K562 (cell line): ENCODE measurements around the gene F13A1. TPM values are rescaled to one million over a fixed set of nuclear protein-coding genes. Genes with fewer than 3 reads are reported as not detected.

Source experiments
- ATAC-seq: fragments of 200-7000 bp; cut with Tn5 transposase; 3 replicates; pipeline ENCODE4 v1.9.1; 2020; ENCODE audit warnings: moderate library complexity
- BruUV-seq: library from RNA; stranded (reverse); fragments of 400-500 nt; replicated peaks from 2 replicates; lab custom pipeline; 2021; lab: Mats Ljungman, UMichigan
- CTCF ChIA-PET: fragments of 300-600 bp; formaldehyde crosslinking; extraction: SDS; loops from one replicate; lab custom pipeline; 2021; ENCODE audit warnings: low intra/inter-chr PET ratio; lab: Yijun Ruan, JAX
- POLR2A ChIA-PET: fragments of 300-600, 350-650 bp; sonication (Branson Sonifier 250); formaldehyde crosslinking; extraction: SDS; loops from one replicate; lab custom pipeline; 2021; ENCODE audit warnings: antibody characterized with exemption, inconsistent platforms; lab: Yijun Ruan, JAX
- DNase-seq, 4 experiments: peaks; one replicate each; pipeline versions ENCODE4 v3.0.0 to v3.0.0-alpha.2; 2011 to 2018; ENCODE audit warnings: low spot score in 3 of 4, mixed read lengths in 3 of 4; ENCODE audit errors: extremely low read depth in 1 of 4
- FAIRE-seq: peaks from 2 replicates; lab custom pipeline; 2011; peaks lifted over from hg19 to GRCh38; lab: Jason Lieb, UNC
- H2AFZ ChIP-seq: 2 replicates; pipeline ENCODE4 v1.6.0; 2011; ENCODE audit warnings: low read depth, low read length, control low read depth, inconsistent platforms
- H3K27ac ChIP-seq: fragments of 200-600 bp; 3 replicates; pipeline ENCODE4 v1.8.0; 2011; ENCODE audit warnings: low read depth, mild to moderate bottlenecking, control low read depth, inconsistent platforms, low read length, moderate library complexity, mixed read lengths; ENCODE audit errors: extremely low read depth
- H3K27me3 ChIP-seq, 2 experiments: fragments of 300-600 bp in 1 of 2; 2 replicates in 1 of 2; 3 replicates in 1 of 2; pipeline versions ENCODE4 v1.6.0 to v1.8.0; 2011; ENCODE audit warnings: inconsistent platforms in 2 of 2, low read length in 2 of 2, mild to moderate bottlenecking in 1 of 2, mixed read lengths in 1 of 2, moderate library complexity in 1 of 2; ENCODE audit not compliant: control insufficient read depth in 2 of 2, insufficient read depth in 2 of 2
- H3K36me3 ChIP-seq: fragments of 300-600 bp; 3 replicates; pipeline ENCODE4 v1.8.0; 2011; ENCODE audit warnings: mild to moderate bottlenecking, low read length, inconsistent platforms; ENCODE audit not compliant: control insufficient read depth, insufficient read depth
- H3K4me1 ChIP-seq, 2 experiments: fragments of 200-600 bp in 1 of 2; replicated peaks in 1 of 2; 2 replicates in 1 of 2; 3 replicates in 1 of 2; pipeline versions ENCODE4 v1.5.1 to v1.8.0; 2011; ENCODE audit warnings: inconsistent platforms in 2 of 2, low read length in 2 of 2, mild to moderate bottlenecking in 1 of 2, mixed read lengths in 1 of 2, moderate library complexity in 1 of 2; ENCODE audit not compliant: control insufficient read depth in 2 of 2, insufficient read depth in 2 of 2
- H3K4me2 ChIP-seq: 2 replicates; pipeline ENCODE4 v1.6.1; 2011; ENCODE audit warnings: low read length, control low read depth, inconsistent platforms, mixed read lengths; ENCODE audit not compliant: insufficient read depth
- H3K4me3 ChIP-seq: fragments of 200-600 bp; sonication (generic), shearing (Covaris generic); 2 replicates; pipeline ENCODE4 v1.5.1; 2016; ENCODE audit warnings: control low read depth, inconsistent platforms
- H3K79me2 ChIP-seq: fragments of 200-600 bp; 3 replicates; pipeline ENCODE4 v1.8.0; 2011; ENCODE audit warnings: low read length, inconsistent platforms; ENCODE audit not compliant: control insufficient read depth, insufficient read depth
- H3K9ac ChIP-seq, 2 experiments: 2 replicates each; pipeline versions ENCODE4 v1.6.0 to v1.6.1; 2011; ENCODE audit warnings: low read depth in 2 of 2, low read length in 2 of 2, control low read depth in 1 of 2, inconsistent platforms in 1 of 2, mild to moderate bottlenecking in 1 of 2, mixed read lengths in 1 of 2; ENCODE audit not compliant: insufficient read depth in 1 of 2
- H3K9me1 ChIP-seq: one replicate; pipeline ENCODE4 v1.6.0; 2011; ENCODE audit warnings: inconsistent platforms, mild to moderate bottlenecking, low read length, moderate library complexity; ENCODE audit not compliant: control insufficient read depth, insufficient read depth
- H3K9me3 ChIP-seq: replicated peaks from 2 replicates; pipeline ENCODE4 v1.5.1; 2011; ENCODE audit warnings: low read depth, low read length, inconsistent platforms; ENCODE audit not compliant: control insufficient read depth, insufficient read depth
- H4K20me1 ChIP-seq: replicated peaks from 2 replicates; pipeline ENCODE4 v1.6.1; 2011; ENCODE audit warnings: low read length, inconsistent platforms, mixed read lengths; ENCODE audit not compliant: control insufficient read depth, insufficient read depth
- AFF4 ChIP-seq: sonication (generic); formaldehyde crosslinking; IDR thresholded peaks from 2 replicates; pipeline ENCODE4 v1.8.0; 2023; ENCODE audit warnings: mild to moderate bottlenecking, missing genetic modification reagents
- CCAR2 ChIP-seq: fragments of 200-400 bp; formaldehyde crosslinking; IDR thresholded peaks from 2 replicates; pipeline ENCODE4 v1.6.1; 2017; ENCODE audit warnings: mild to moderate bottlenecking, low read depth, low read length
- ELK3 ChIP-seq: fragments of 450-650 bp; formaldehyde crosslinking; IDR thresholded peaks from 2 replicates; pipeline ENCODE4 v1.4.0; 2020; ENCODE audit warnings: mild to moderate bottlenecking
- HOXB6 ChIP-seq: fragments of 250-450 bp; sonication (Bioruptor Pico); IDR thresholded peaks from 2 replicates; pipeline ENCODE4 v1.5.1; 2022; ENCODE audit warnings: mild to moderate bottlenecking, borderline replicate concordance
- RFX1 ChIP-seq: fragments of 450-650 bp; IDR thresholded peaks from 2 replicates; pipeline ENCODE4 v1.6.1; 2016; ENCODE audit warnings: mild to moderate bottlenecking, moderate library complexity
- SLC30A9 ChIP-seq: fragments of 250-450 bp; sonication (Bioruptor Pico); IDR thresholded peaks from 2 replicates; pipeline ENCODE4 v1.8.0; 2022; ENCODE audit warnings: mild to moderate bottlenecking, moderate library complexity
- SUPT5H ChIP-seq: fragments of 450-650 bp; IDR thresholded peaks from 2 replicates; pipeline ENCODE4 v1.6.1; 2016
- ZNF140 ChIP-seq: fragments of 250-450 bp; sonication (Bioruptor Pico); IDR thresholded peaks from 2 replicates; pipeline ENCODE4 v1.8.0; 2021; ENCODE audit warnings: moderate library complexity, mild to moderate bottlenecking, inconsistent platforms
- WGBS: fragments of 100-300 bp; shearing (Covaris generic); methylation state at CpG from one replicate; pipeline ENCODE4 v1.1.6; 2016; ENCODE audit warnings: low coverage, mixed read lengths; ENCODE audit not compliant: insufficient coverage; ENCODE audit errors: missing lambda C conversion rate; 5-methylcytosine and 5-hydroxymethylcytosine counted together
- in situ Hi-C: fragments of 300-500 bp; cut with MboI; formaldehyde crosslinking; loops from 4 replicates; pipeline ENCODE4 v1.15.0; 2018; ENCODE audit warnings: inconsistent platforms, mixed read lengths
- intact Hi-C: fragments of 100-400 bp; cut with micrococcal nuclease; formaldehyde crosslinking; loops from 2 replicates; pipeline ENCODE4 v1.14.2; 2022
- polyA plus RNA-seq, 8 experiments: library from polyadenylated mRNA; depleted of rRNA in 4 of 8; stranded (reverse) in 5 of 8; unstranded in 3 of 8; fragments of >200 nt; fragmentation: Nextera tagmentation in 2 of 8; fragmentation: Illumina TruSeq in 1 of 8; extraction: Ambion mirVana in 2 of 8; extraction: Trizol in 1 of 8; gene quantifications; 2 replicates each; pipeline versions ENCODE4 v1.2.1 to v1.2.3, GENCODE V29; 2011 to 2014; ENCODE audit warnings: inconsistent platforms in 1 of 8, missing spikeins in 1 of 8
- total RNA-seq, 7 experiments: library from RNA; depleted of rRNA in 6 of 7; stranded (reverse); fragments of >200 nt in 6 of 7; fragmentation: Illumina TruSeq in 2 of 7; extraction: Trizol in 2 of 7; gene quantifications; 2 replicates each; pipeline versions ENCODE4 v1.2.1 to v1.2.3, GENCODE V29; 2011 to 2021; ENCODE audit warnings: low replicate concordance in 1 of 7

F13A1 gene
- total and polyA plus RNA-seq, 9 of the 15 experiments (the other 6 are each of a cell fraction or from before 2014, with no cell fraction given), result 0.33 TPM; not detected in 8

- no peak for TF ChIP-seq AFF4 (CRISPR knock-in tag)
Measured at GRCh38 chr6:6365242-6365641, 44.8 kb upstream of the F13A1 start (continued).

- BruUV-seq, result no TSS peak
- POLR2A ChIA-PET, result interaction anchor here (1.0 kb wide), 1 partner anchor 13 kb away, joined by 3 read pairs; no protein-coding TSS in a partner anchor
- under 1% methylated on average over 5 of the region's 5 CpGs for WGBS
Measured at GRCh38 chr6:6362056-6362840, 41.8 kb upstream of the F13A1 start.

More at GRCh38 chr6:6362056-6362840, 41.8 kb upstream of the F13A1 start:
- intact Hi-C loops, result no loop called here
- H3K4me1 ChIP-seq, result no peaks in the 10 kb centered on the region
- H2AFZ ChIP-seq, result no peak overlapping the region
- ATAC-seq (no peak), FAIRE-seq (no peak), DNase-seq (no peak)
- no peaks in the 10 kb centered on the region for H3K9me3 ChIP-seq
- H3K36me3 ChIP-seq, result no peaks in the 10 kb centered on the region
- no peaks in the 10 kb centered on the region for H4K20me1 ChIP-seq
- no peak for TF ChIP-seq ELK3 (CRISPR knock-in tag)
- TF ChIP-seq SUPT5H, result no peak
- TF ChIP-seq RFX1, result no peak
- TF ChIP-seq ZNF140 (CRISPR knock-in tag), result no peak
- TF ChIP-seq CCAR2, result no peak
- TF ChIP-seq SLC30A9 (CRISPR knock-in tag), result no peak
- TF ChIP-seq HOXB6, result no peak
- H3K4me2 ChIP-seq, result no peak overlapping the region
- H3K9ac ChIP-seq, result no peak overlapping the region
- CTCF ChIA-PET, result interaction anchor here (0.6 kb wide), 1 partner anchor 22 kb away, joined by 3 read pairs; no protein-coding TSS in a partner anchor
- H3K4me3 ChIP-seq, result no peak overlapping the region
- no peak overlapping the region for H3K27ac ChIP-seq
- no peaks in the 10 kb centered on the region for H3K27me3 ChIP-seq
- in situ Hi-C loops, result no loop called here
- no peaks in the 10 kb centered on the region for H3K9me1 ChIP-seq
- no peaks in the 10 kb centered on the region for H3K79me2 ChIP-seq
